HepG2 (cell line): ENCODE measurements around the gene ZSCAN26. TPM values are rescaled to one million over a fixed set of nuclear protein-coding genes. Genes with fewer than 3 reads are reported as not detected.

Experiments
- BHLHE40 ChIP-seq: IDR thresholded peaks from 2 replicates; pipeline ENCODE4 v1.6.1; 2011; ENCODE audit warnings: low read length, improper control_type of control experiment
- DBP ChIP-seq: sonication (generic); formaldehyde crosslinking; IDR thresholded peaks from 2 replicates; pipeline ENCODE4 v1.4.0; 2020; ENCODE audit warnings: missing genetic modification reagents; ENCODE audit errors: not compliant biosample characterization
- DMTF1 ChIP-seq: sonication (generic); formaldehyde crosslinking; IDR thresholded peaks from 2 replicates; pipeline ENCODE4 v1.4.0; 2020; ENCODE audit warnings: mild to moderate bottlenecking, missing genetic modification reagents
- E2F2 ChIP-seq: sonication (generic); formaldehyde crosslinking; IDR thresholded peaks from 2 replicates; pipeline ENCODE4 v1.4.0; 2020; ENCODE audit warnings: missing genetic modification reagents, borderline replicate concordance
- FOSL2 ChIP-seq: sonication (generic); formaldehyde crosslinking; IDR thresholded peaks from 2 replicates; pipeline ENCODE4 v1.4.0; 2020; ENCODE audit warnings: missing genetic modification reagents
- HOXA9 ChIP-seq: sonication (generic); formaldehyde crosslinking; IDR thresholded peaks from 2 replicates; pipeline ENCODE4 v1.8.1; 2022; ENCODE audit warnings: missing genetic modification reagents, mild to moderate bottlenecking, moderate library complexity, borderline replicate concordance
- JUN ChIP-seq: sonication (generic); formaldehyde crosslinking; IDR thresholded peaks from 2 replicates; pipeline ENCODE4 v1.4.0; 2020; ENCODE audit warnings: mild to moderate bottlenecking, missing genetic modification reagents
- MED1 ChIP-seq: sonication (generic); formaldehyde crosslinking; IDR thresholded peaks from 2 replicates; pipeline ENCODE4 v1.4.0; 2020; ENCODE audit warnings: missing genetic modification reagents
- MXD3 ChIP-seq: IDR thresholded peaks from 2 replicates; pipeline ENCODE4 v1.6.1; 2016; ENCODE audit warnings: mild to moderate bottlenecking, missing biosample characterization, missing genetic modification reagents
- ONECUT2 ChIP-seq: sonication (generic); formaldehyde crosslinking; IDR thresholded peaks from 2 replicates; pipeline ENCODE4 v1.4.0; 2020; ENCODE audit warnings: missing genetic modification reagents
- RBFOX2 ChIP-seq: fragments of 200-400 bp; formaldehyde crosslinking; IDR thresholded peaks from 2 replicates; pipeline ENCODE4 v1.6.1; 2017; ENCODE audit warnings: low read depth, mild to moderate bottlenecking, low read length
- SIN3B ChIP-seq: fragments of 150-350 bp; IDR thresholded peaks from 2 replicates; pipeline ENCODE4 v1.6.1; 2014; ENCODE audit warnings: low read length
- SRF ChIP-seq: IDR thresholded peaks from 2 replicates; pipeline ENCODE4 v1.6.1; 2011; ENCODE audit warnings: mild to moderate bottlenecking, low read depth, low read length, moderate library complexity
- SRSF1 ChIP-seq: fragments of 200-400 bp; formaldehyde crosslinking; optimal IDR thresholded peaks from 2 replicates; pipeline ENCODE3; 2017; ENCODE audit warnings: mild to moderate bottlenecking, low read depth, low read length, moderate library complexity
- ZMYM4 ChIP-seq: sonication (generic); formaldehyde crosslinking; IDR thresholded peaks from 2 replicates; pipeline ENCODE4 v1.8.1; 2023; ENCODE audit warnings: mild to moderate bottlenecking, missing genetic modification reagents
- ZNF512B ChIP-seq: sonication (generic); formaldehyde crosslinking; IDR thresholded peaks from 2 replicates; pipeline ENCODE4 v1.5.1; 2020; ENCODE audit warnings: missing genetic modification reagents, mild to moderate bottlenecking, borderline replicate concordance
- ZNF720 ChIP-seq: sonication (generic); formaldehyde crosslinking; IDR thresholded peaks from 2 replicates; pipeline ENCODE4 v1.4.0; 2020; ENCODE audit warnings: missing genetic modification reagents
- ZNF749 ChIP-seq: sonication (generic); formaldehyde crosslinking; IDR thresholded peaks from 2 replicates; pipeline ENCODE4 v1.8.0; 2022; ENCODE audit warnings: mild to moderate bottlenecking, missing genetic modification reagents, moderate library complexity, borderline replicate concordance
- ZNF891 ChIP-seq: sonication (generic); formaldehyde crosslinking; IDR thresholded peaks from 2 replicates; pipeline ENCODE4 v1.5.0; 2020; ENCODE audit warnings: mild to moderate bottlenecking, missing genetic modification reagents
- ZSCAN30 ChIP-seq: sonication (generic); formaldehyde crosslinking; IDR thresholded peaks from 2 replicates; pipeline ENCODE4 v1.5.0; 2020; ENCODE audit warnings: mild to moderate bottlenecking, missing genetic modification reagents
- polyA plus RNA-seq, 8 experiments: library from polyadenylated mRNA; depleted of rRNA in 3 of 8; stranded (reverse) in 7 of 8; unstranded in 1 of 8; fragments of >200 nt; fragmentation: Illumina TruSeq in 4 of 8; extraction: Trizol in 4 of 8; gene quantifications; 2 replicates each; pipeline versions ENCODE4 v1.2.1 to v1.2.3, GENCODE V29; 2011 to 2016; ENCODE audit warnings: low read depth in 4 of 8, missing spikeins in 1 of 8, mixed read lengths in 1 of 8; ENCODE audit not compliant: insufficient read depth in 1 of 8
- total RNA-seq, 5 experiments: library from RNA; depleted of rRNA; stranded (reverse); fragments of >200 nt; fragmentation: Illumina TruSeq; extraction: Trizol; gene quantifications; 2 replicates each; pipeline ENCODE4 v1.2.3, GENCODE V29; 2016; ENCODE audit warnings: low read depth in 1 of 5

ZSCAN26 gene
- total and polyA plus RNA-seq, 2 of the 13 experiments (the other 11 are each of a cell fraction or from before 2014, with no cell fraction given) = 12.0 to 15.6 TPM

GRCh38 chr6:28252009-28252975, 14.7 kb upstream of the ZSCAN26 start, which contains the start of gene ZKSCAN4 (continued):
- no peak for TF ChIP-seq ZNF512B (CRISPR knock-in tag)
- no peak for TF ChIP-seq HOXA9 (CRISPR knock-in tag)
- peak; percentile 54; the same call in 1 of the 2 replicates for TF ChIP-seq SRF
- no peak for TF ChIP-seq DMTF1
- TF ChIP-seq FOSL2 (CRISPR knock-in tag) = peak; percentile 50
- no peak for TF ChIP-seq ZSCAN30 (CRISPR knock-in tag)
- no peak for TF ChIP-seq SRSF1
- TF ChIP-seq RBFOX2 = no peak
- TF ChIP-seq MXD3 = no peak; the same call in 1 of the 2 replicates
- no peak for TF ChIP-seq JUN (CRISPR knock-in tag)
- TF ChIP-seq E2F2 (CRISPR knock-in tag) = no peak; the same call in 1 of the 2 replicates
- peak; percentile 33; the same call in 1 of the 2 replicates for TF ChIP-seq BHLHE40
- TF ChIP-seq ZNF891 (CRISPR knock-in tag) = no peak
- peak; percentile 55; the same call in 1 of the 2 replicates for TF ChIP-seq MED1 (CRISPR knock-in tag)
- peak; percentile 89 for TF ChIP-seq ZMYM4
- no peak for TF ChIP-seq ONECUT2 (CRISPR knock-in tag)
- TF ChIP-seq DBP (CRISPR knock-in tag) = peak; percentile 52
- no peak for TF ChIP-seq ZNF749 (CRISPR knock-in tag)
- TF ChIP-seq ZNF720 = no peak
- TF ChIP-seq SIN3B = peak; percentile 90
